Activated CD4-positive, alpha-beta memory T cell treated with anti-CD3 and anti-CD28 coated beads for 36 hours (primary cell): ENCODE results near the gene IMPG2. TPM values are rescaled to one million over a fixed set of nuclear protein-coding genes. Genes with fewer than 3 reads are reported as not detected.

Source experiments
- CTCF ChIA-PET: fragments of 350-600 bp; sonication (Branson Sonifier 250); formaldehyde crosslinking; loops from one replicate; lab custom pipeline; 2021; ENCODE audit warnings: antibody characterized with exemption, inconsistent platforms; lab: Charles Lee
- POLR2A ChIA-PET: fragments of 350-600 bp; sonication (Branson Sonifier 250); formaldehyde crosslinking; loops from one replicate; lab custom pipeline; 2021; ENCODE audit warnings: antibody characterized with exemption; lab: Charles Lee
- DNase-seq: peaks from one replicate; pipeline ENCODE4 v3.0.0-alpha.2; 2020
- H3K27ac Mint-ChIP-seq: one replicate; pipeline ENCODE4 v1.8.0; 2021; ENCODE audit warnings: mixed read lengths
- H3K27me3 Mint-ChIP-seq: one replicate; pipeline ENCODE4 v1.8.0; 2021; ENCODE audit warnings: mixed read lengths
- H3K36me3 Mint-ChIP-seq: one replicate; pipeline ENCODE4 v1.8.0; 2021; ENCODE audit warnings: mixed read lengths
- H3K4me1 Mint-ChIP-seq: one replicate; pipeline ENCODE4 v1.8.0; 2021; ENCODE audit warnings: low read depth, mixed read lengths
- H3K4me3 Mint-ChIP-seq: one replicate; pipeline ENCODE4 v1.8.0; 2021; ENCODE audit warnings: mild to moderate bottlenecking, mixed read lengths
- H3K9me3 Mint-ChIP-seq: one replicate; pipeline ENCODE4 v1.8.0; 2021; ENCODE audit warnings: mixed read lengths
- intact Hi-C: fragments of 100-400 bp; cut with micrococcal nuclease; formaldehyde crosslinking; loops from one replicate; pipeline ENCODE4 v1.15.1; 2023
- total RNA-seq, 2 experiments: library from RNA; stranded (reverse); gene quantifications; one replicate each; pipeline ENCODE4 v1.2.3, GENCODE V29; 2021

The IMPG2 gene
- total RNA-seq, 2 experiments from 2014 or later: 0.10 to 0.12 TPM

GRCh38 chr3:101303836-101304235 is 16.5 kb downstream of the IMPG2 start:
- POLR2A ChIA-PET: no interaction called here
- no peaks in the 10 kb centered on the region for H3K4me1 Mint-ChIP-seq

GRCh38 chr3:101303089-101303731 is 17.2 kb downstream of the IMPG2 start:
- ChIA-PET CTCF (no interaction called here), POLR2A (no interaction called here)
- peaks cover 15% of the 10 kb centered on the region for H3K36me3 Mint-ChIP-seq
- no peaks in the 10 kb centered on the region for H3K27me3 Mint-ChIP-seq
- H3K9me3 Mint-ChIP-seq: peaks cover 19% of the 10 kb centered on the region
- intact Hi-C loops: no loop called here
- H3K4me1 Mint-ChIP-seq: no peaks in the 10 kb centered on the region
- H3K4me3 Mint-ChIP-seq: no peak overlapping the region
- no peak overlapping the region for H3K27ac Mint-ChIP-seq
- DNase-seq: no peak

More at GRCh38 chr3:101303836-101304235, 16.5 kb downstream of the IMPG2 start:
- Mint-ChIP-seq H3K4me3 (no peak overlapping the region), H3K9me3 (peaks cover 22% of the 10 kb centered on the region), H3K27ac (no peak overlapping the region), H3K27me3 (no peaks in the 10 kb centered on the region), H3K36me3 (peaks cover 18% of the 10 kb centered on the region)
- CTCF ChIA-PET: interaction anchor here (1.0 kb wide), 1 partner anchor 108 kb away, joined by 3 read pairs; no protein-coding TSS in a partner anchor
- no peak for DNase-seq
- intact Hi-C loops: no loop called here

GRCh38 chr3:101300073-101300472 is 20.3 kb downstream of the IMPG2 start:
- no peak for DNase-seq
- Mint-ChIP-seq H3K36me3 (peaks cover 5% of the 10 kb centered on the region), H3K9me3 (peaks cover 20% of the 10 kb centered on the region), H3K27ac (no peak overlapping the region), H3K27me3 (no peaks in the 10 kb centered on the region), H3K4me3 (no peak overlapping the region), H3K4me1 (no peaks in the 10 kb centered on the region)
- POLR2A ChIA-PET: no interaction called here
- CTCF ChIA-PET: no interaction called here
- intact Hi-C loops: no loop called here

DNA sequence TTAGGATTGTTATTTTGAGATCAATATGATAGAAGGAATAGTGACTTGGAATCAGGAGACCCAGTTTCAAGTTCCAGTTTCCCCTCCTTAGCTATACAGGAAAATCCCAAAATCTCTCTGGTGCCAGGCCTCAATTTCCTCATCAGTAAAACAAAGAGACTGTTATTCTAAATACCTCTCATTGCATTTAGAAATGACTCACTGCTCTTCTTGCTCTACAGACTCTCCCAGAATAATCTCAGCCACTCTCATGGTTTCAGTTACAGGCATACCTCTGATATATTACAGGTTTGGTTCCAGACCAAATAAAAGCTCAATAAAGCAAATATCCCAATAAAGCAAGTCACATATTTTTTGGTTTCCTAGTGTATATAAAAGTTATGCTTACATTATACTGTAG is 28.3 kb downstream of the IMPG2 start:
- intact Hi-C loops: no loop called here
- DNase-seq: no peak
- POLR2A ChIA-PET: no interaction called here
- CTCF ChIA-PET: no interaction called here
- Mint-ChIP-seq H3K4me3 (no peak overlapping the region), H3K27me3 (no peaks in the 10 kb centered on the region), H3K9me3 (peaks cover 26% of the 10 kb centered on the region), H3K36me3 (peaks cover 3% of the 10 kb centered on the region), H3K4me1 (no peaks in the 10 kb centered on the region), H3K27ac (no peak overlapping the region)

GRCh38 chr3:101288294-101288693 is 32.1 kb downstream of the IMPG2 start:
- H3K36me3 Mint-ChIP-seq: no peaks in the 10 kb centered on the region
- no peaks in the 10 kb centered on the region for H3K4me1 Mint-ChIP-seq
- H3K27ac Mint-ChIP-seq: no peak overlapping the region
- peaks cover 6% of the 10 kb centered on the region for H3K9me3 Mint-ChIP-seq
- H3K27me3 Mint-ChIP-seq: no peaks in the 10 kb centered on the region
- ChIA-PET POLR2A (no interaction called here), CTCF (no interaction called here)
- H3K4me3 Mint-ChIP-seq: no peak overlapping the region
- intact Hi-C loops: no loop called here
- DNase-seq: no peak

- no peaks in the 10 kb centered on the region for H3K36me3 Mint-ChIP-seq
- no peaks in the 10 kb centered on the region for H3K4me1 Mint-ChIP-seq
- H3K4me3 Mint-ChIP-seq: no peak overlapping the region
- CTCF ChIA-PET: no interaction called here
- POLR2A ChIA-PET: no interaction called here
- peaks cover 6% of the 10 kb centered on the region for H3K9me3 Mint-ChIP-seq
- no peak overlapping the region for H3K27ac Mint-ChIP-seq
- no peaks in the 10 kb centered on the region for H3K27me3 Mint-ChIP-seq
- no peak for DNase-seq
- intact Hi-C loops: no loop called here
Measured at GRCh38 chr3:101284757-101285156, 35.6 kb downstream of the IMPG2 start.

DNA sequence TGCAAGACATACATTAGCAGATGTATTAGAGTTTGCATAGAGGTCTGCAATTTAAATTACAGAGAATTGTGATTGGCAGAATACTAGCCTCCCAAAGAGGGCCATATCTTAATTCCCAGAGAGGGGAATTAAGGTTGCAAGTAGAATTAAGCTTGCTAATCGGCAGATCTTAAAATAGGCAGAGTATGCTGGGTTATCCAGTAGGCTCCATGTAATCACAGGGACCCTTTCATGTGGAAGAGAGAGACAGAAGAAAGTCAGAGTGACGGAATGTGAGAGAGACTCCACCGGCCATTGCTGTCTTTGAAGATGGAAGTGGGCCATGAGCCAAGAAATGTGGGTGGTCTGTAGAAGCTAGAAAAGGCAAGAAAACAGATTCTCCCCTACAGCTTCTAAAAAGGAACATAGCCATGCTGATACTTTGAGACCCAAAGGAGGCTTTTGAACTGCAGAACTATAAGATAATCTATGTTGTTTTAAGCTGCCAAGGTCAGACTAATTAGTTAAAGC is 38.8 kb downstream of the IMPG2 start:
- no peak for DNase-seq
- H3K36me3 Mint-ChIP-seq: no peaks in the 10 kb centered on the region
- POLR2A ChIA-PET: no interaction called here
- no peaks in the 10 kb centered on the region for H3K4me1 Mint-ChIP-seq
- CTCF ChIA-PET: no interaction called here
- no peaks in the 10 kb centered on the region for H3K9me3 Mint-ChIP-seq
- H3K27me3 Mint-ChIP-seq: no peaks in the 10 kb centered on the region
- intact Hi-C loops: no loop called here
- no peak overlapping the region for H3K4me3 Mint-ChIP-seq
- no peak overlapping the region for H3K27ac Mint-ChIP-seq

DNA sequence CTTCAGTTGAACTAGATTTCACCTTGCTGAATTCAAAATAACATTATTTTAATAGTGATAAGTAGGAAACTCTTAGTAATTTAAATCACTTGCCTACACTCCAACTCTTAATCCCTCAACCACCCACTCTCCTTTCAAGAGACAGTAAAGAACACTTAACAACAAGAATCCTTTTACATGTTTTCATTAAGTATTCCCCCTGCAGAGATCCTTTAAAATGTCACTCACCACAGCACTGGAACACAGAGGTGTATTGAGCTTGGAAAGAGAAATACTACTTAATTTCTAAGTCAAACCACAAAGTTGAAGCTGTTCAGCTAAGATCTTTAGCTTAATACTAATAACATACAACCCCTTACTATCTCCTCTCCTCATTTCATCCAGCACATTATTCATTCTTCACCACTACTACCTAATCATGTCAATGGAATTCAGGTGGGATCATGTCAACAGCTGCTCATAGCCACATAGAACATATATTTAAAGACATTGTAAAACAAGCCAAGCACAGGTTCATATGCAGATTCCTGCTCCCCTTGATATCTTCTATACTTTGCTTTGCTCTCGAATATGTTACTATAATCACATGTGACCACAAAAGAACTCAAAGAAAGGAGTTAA is 40.5 kb downstream of the IMPG2 start:
- H3K4me1 Mint-ChIP-seq: no peaks in the 10 kb centered on the region
- H3K27ac Mint-ChIP-seq: no peak overlapping the region
- POLR2A ChIA-PET: no interaction called here
- no peak overlapping the region for H3K4me3 Mint-ChIP-seq
- CTCF ChIA-PET: interaction anchor here (0.6 kb wide), 1 partner anchor 439 kb away, joined by 4 read pairs; no protein-coding TSS in a partner anchor
- H3K27me3 Mint-ChIP-seq: no peaks in the 10 kb centered on the region
- H3K9me3 Mint-ChIP-seq: no peaks in the 10 kb centered on the region
- H3K36me3 Mint-ChIP-seq: peaks cover 3% of the 10 kb centered on the region
- intact Hi-C loops: no loop called here
- DNase-seq: no peak

GRCh38 chr3:101279162-101279561 is 41.2 kb downstream of the IMPG2 start:
- CTCF ChIA-PET: no interaction called here
- H3K9me3 Mint-ChIP-seq: no peaks in the 10 kb centered on the region
- intact Hi-C loops: no loop called here
- H3K4me1 Mint-ChIP-seq: no peaks in the 10 kb centered on the region
- H3K27ac Mint-ChIP-seq: no peak overlapping the region
- no peak overlapping the region for H3K4me3 Mint-ChIP-seq
- H3K27me3 Mint-ChIP-seq: no peaks in the 10 kb centered on the region
- POLR2A ChIA-PET: no interaction called here
- DNase-seq: no peak
- H3K36me3 Mint-ChIP-seq: peaks cover 3% of the 10 kb centered on the region

- peaks cover 3% of the 10 kb centered on the region for H3K36me3 Mint-ChIP-seq
Measured at GRCh38 chr3:101278727-101279126, 41.6 kb downstream of the IMPG2 start.

DNA sequence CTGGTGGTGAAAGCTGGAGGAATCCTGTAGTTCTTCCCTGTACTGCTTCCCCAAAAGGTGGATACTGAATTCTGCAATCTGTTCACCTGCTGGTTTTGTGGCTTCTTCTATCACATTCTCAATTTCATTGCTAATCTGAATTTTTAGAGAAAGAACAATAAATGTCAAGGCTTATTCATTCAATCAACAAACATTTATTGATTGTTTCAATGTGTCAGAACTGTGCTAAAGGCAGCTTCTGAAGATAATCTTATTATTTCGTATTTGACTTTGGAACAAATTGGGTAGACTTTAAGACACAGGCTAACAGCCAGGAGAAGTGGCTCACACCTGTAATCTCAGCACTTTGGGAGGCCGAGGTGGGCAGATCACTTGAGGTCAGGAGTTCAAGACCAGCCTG is 46.8 kb downstream of the IMPG2 start:
- CTCF ChIA-PET: no interaction called here
- POLR2A ChIA-PET: no interaction called here
- H3K4me1 Mint-ChIP-seq: no peaks in the 10 kb centered on the region

More at GRCh38 chr3:101278727-101279126, 41.6 kb downstream of the IMPG2 start:
- no peak for DNase-seq
- Mint-ChIP-seq H3K4me3 (no peak overlapping the region), H3K4me1 (no peaks in the 10 kb centered on the region), H3K27ac (no peak overlapping the region), H3K9me3 (no peaks in the 10 kb centered on the region), H3K27me3 (no peaks in the 10 kb centered on the region)
- POLR2A ChIA-PET: no interaction called here
- intact Hi-C loops: no loop called here
- CTCF ChIA-PET: no interaction called here

GRCh38 chr3:101273156-101273555 is 47.2 kb downstream of the IMPG2 start:
- ChIA-PET POLR2A (no interaction called here), CTCF (no interaction called here)
- no peaks in the 10 kb centered on the region for H3K4me1 Mint-ChIP-seq
- DNase-seq: no peak
- H3K9me3 Mint-ChIP-seq: no peaks in the 10 kb centered on the region
- intact Hi-C loops: no loop called here
- no peaks in the 10 kb centered on the region for H3K27me3 Mint-ChIP-seq
- peaks cover 7% of the 10 kb centered on the region for H3K36me3 Mint-ChIP-seq
- no peak overlapping the region for H3K4me3 Mint-ChIP-seq
- H3K27ac Mint-ChIP-seq: no peak overlapping the region

More for the DNA sequence above, 46.8 kb downstream of the IMPG2 start:
- H3K4me3 Mint-ChIP-seq: no peak overlapping the region
- peaks cover 7% of the 10 kb centered on the region for H3K36me3 Mint-ChIP-seq
- no peaks in the 10 kb centered on the region for H3K9me3 Mint-ChIP-seq
- H3K27ac Mint-ChIP-seq: no peak overlapping the region
- intact Hi-C loops: no loop called here
- H3K27me3 Mint-ChIP-seq: no peaks in the 10 kb centered on the region
- no peak for DNase-seq

DNA sequence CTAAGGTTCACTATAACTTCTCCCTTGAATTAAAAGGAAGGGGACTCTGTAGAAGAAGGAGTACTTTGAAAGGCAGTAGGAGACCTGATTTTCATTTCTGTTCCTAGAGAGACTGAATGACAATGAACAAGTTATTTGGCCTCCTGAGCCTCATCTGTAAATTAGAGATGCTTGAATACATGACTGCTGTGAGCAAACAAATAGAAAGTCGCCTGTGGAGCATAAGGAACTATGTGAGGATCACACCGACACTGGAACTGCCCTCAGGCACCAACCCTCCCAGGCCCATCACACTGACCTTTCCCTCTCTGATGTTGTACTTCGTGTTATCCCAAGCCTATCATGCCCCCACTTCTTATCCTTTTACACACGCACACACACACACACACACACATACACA is 48.6 kb downstream of the IMPG2 start:
- ChIA-PET POLR2A (no interaction called here), CTCF (no interaction called here)
- H3K4me1 Mint-ChIP-seq: no peaks in the 10 kb centered on the region
- no peaks in the 10 kb centered on the region for H3K9me3 Mint-ChIP-seq
- intact Hi-C loops: no loop called here
- DNase-seq: no peak
- no peaks in the 10 kb centered on the region for H3K27me3 Mint-ChIP-seq
- H3K4me3 Mint-ChIP-seq: no peak overlapping the region
- no peak overlapping the region for H3K27ac Mint-ChIP-seq
- H3K36me3 Mint-ChIP-seq: peaks cover 7% of the 10 kb centered on the region
